GM18868 (cell line): Measurements from ENCODE around the gene SLC2A14.

Source experiments
- ATAC-seq: cut with Tn5 transposase; IDR thresholded peaks from one replicate; pipeline ENCODE4 v1.9.1; 2021; ENCODE audit warnings: mild to moderate bottlenecking, moderate library complexity; ENCODE audit not compliant: unreplicated experiment

Gene SLC2A14

DNA sequence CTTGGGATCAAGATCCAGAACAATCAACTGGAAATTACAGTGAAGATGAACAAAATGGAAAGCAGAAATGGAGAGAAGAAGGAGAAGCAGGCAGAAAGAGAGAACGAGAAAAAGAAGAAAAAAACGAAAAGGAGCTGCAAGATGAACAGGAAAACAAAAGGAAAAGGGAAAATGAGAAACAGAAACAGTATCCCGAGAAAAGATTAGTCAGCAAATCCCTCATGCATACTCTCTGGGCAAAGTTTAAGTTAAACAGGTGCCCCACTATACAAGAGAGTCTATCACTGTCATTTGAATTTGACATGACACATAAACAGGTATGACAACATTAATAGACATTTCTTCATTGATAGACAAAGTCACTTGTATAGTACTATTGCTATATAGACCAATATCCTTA lies 102.7 kb downstream of the SLC2A14 start:
- no peak for ATAC-seq
